ENCODE measurements around the gene GIPC3.

The GIPC3 gene

GRCh38 chr19:3585301-3586126 lies at the start of gene GIPC3:
Gene GIPC3 (plus strand): TSS chr19:3585478. CDS start chr19:3585598, 120 bp downstream.
- no peak for DNase-seq

GRCh38 chr19:3535563-3535965 lies 49.7 kb upstream of the GIPC3 start:
- DNase-seq, result no peak

GRCh38 chr19:3535981-3536380 lies 49.3 kb upstream of the GIPC3 start:
- DNase-seq, result no peak

DNA sequence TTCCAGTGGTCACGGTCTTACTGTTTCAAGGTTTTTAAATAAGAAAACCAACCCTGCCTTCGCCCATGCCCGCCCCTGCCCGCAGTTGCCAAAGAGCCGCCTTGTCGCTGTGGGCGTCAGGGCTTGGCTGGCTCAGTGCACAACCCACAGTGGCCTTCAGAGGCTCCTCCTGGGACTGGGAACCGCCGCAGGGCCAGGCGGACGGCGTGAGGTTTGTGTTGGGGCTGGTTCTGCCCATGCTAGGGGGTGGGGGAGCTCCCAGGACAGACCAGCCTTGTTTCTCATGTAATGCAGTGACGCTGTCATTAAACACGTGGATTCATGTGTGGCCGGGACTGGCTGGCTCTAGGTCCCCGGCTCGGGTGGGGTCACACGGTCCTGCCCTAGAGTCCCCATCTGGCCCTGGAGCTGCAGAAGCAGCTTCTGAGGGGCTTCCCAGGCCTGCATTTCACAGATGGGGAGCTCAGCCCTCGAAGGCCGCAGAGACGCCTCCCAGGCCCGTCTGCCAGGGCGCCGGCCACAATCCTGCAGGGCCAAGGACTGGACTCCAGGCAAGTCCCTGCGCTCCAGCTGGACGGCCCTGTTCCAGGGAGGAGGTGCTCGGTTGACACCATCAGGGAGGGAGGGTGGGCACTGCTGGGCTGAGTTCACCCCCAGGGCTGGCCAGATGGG lies 48.7 kb upstream of the GIPC3 start:
- no peak for DNase-seq

GRCh38 chr19:3537101-3537437 lies 48.2 kb upstream of the GIPC3 start:
- DNase-seq, result no peak

GRCh38 chr19:3537438-3538240 lies 47.6 kb upstream of the GIPC3 start:
- DNase-seq, result no peak

DNA sequence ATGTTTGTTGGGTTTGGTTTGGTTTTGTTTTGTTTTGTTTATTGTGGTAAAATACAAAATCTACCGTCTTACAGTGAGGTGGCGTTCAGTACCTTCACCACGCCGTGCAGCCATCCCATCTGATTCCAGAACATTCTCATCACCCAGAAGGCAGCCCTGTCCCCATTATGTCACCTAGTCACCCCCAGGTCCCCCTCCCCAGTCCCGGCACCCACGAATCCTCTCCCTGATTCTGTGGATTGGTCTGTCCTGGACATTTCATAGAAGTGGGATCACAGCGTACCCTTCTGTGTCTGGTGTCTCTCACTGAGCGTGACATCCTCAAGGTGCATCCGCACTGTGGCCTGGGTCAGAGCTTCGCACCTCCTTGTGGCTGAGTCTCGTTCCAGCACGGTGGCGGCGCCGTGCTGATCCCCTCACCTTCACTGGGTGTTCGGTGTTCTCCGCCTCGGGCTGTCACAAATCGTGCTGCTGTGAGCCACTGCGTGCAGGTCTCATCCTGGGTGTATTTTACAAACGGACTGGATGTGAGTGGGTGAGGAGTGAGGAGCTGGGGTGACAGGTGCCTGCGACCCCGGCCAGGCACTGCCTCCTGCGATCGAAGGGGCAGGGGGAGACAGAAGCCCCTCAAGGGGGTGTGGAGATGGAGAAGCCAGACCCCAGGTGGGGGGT lies 46.9 kb upstream of the GIPC3 start:
- no peak for DNase-seq

- DNase-seq, result no peak
Measured at GRCh38 chr19:3538965-3539755, 46.1 kb upstream of the GIPC3 start, which contains the start of gene TEKTIP1. Gene TEKTIP1 (plus strand): TSS chr19:3539174. CDS start chr19:3539178, 4 bp downstream.

GRCh38 chr19:3539756-3540118 lies 45.5 kb upstream of the GIPC3 start:
- DNase-seq, result no peak

DNA sequence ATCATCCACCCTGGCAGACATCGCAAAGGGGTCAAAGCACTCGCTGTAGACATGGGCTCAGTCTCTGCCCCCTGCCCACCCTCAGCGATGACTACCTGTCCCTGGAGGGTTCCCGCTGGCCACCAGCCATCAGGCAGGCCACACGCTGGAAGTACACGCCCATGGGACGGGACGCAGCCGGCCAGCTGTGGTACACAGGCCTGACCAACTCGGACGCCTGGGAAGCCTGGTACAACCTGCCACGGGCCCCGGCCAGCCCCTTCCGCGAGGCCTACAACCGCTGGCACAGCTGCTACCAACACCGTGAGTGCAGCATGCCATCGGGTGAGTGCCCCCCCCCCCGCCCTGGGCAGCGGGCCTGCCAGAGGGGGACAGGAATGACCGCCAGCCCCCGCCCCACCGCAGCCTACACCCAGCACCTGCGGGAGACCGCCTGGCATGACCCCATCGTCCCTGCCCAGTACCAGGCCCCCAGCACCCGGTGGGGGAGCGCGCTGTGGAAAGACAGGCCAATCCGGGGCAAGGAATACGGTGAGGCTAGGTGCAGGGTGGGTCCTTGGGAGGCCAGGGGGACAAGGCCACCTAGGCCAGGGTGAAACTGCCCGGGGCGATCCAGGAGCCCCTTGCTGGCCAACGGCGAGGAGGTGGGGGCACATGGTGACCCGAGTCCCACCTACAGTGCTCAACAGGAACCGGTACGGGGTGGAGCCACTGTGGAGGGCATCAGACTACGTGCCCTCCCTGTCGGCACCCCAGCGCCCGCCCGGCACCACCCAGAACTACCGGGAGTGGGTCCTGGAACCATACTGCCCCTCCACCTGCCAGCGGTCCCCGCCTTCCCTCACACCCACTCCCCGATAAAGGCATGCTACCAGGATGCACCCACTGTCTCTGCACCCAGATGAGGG lies 41.9 kb upstream of the GIPC3 start:
- no peak for DNase-seq

- no peak for DNase-seq
Measured at GRCh38 chr19:3544058-3544376, 41.3 kb upstream of the GIPC3 start.

- DNase-seq, result peak; percentile 95
Measured at GRCh38 chr19:3544742-3545668, 40.3 kb upstream of the GIPC3 start.

DNA sequence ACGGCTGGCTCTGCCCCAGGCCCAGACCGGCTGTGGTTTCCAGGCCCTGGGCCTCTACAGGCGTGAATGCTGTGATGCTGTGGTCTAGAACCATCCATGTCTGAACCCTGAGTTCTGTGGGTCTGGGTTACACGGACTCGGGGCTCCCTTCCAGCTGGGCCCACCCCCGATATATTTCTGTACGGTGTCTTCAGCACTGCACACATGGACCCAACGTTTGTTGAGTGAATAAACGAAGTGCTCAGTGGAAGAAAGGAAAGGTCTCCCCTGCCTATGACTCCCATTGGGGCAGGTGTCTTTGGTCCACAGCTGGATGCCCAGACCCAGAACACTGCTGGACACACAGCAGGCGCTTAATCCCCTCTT lies 39.6 kb upstream of the GIPC3 start:
- no peak for DNase-seq

DNA sequence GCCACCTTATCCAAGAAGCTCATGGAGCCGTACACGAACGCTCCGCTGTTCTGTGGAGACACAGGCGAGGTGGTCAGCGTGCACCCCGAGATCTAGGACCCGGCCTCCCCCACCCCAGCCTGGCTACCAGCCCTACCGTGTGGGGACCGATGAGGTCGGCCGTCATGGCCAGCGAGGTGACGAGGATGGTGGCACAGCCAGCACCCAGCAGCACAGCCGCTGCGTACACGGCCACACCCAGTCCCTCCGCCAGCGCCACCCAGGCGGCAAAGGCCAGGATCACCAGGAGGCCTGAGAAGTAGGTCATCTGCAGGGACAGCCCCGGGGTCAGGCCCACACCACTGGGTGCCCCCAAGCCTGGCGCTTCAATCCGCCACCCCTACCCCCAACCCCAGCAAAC lies 39.2 kb upstream of the GIPC3 start:
- no peak for DNase-seq

- peak; percentile 71 for DNase-seq
Measured at GRCh38 chr19:3547301-3547731, 38.0 kb upstream of the GIPC3 start.

- no peak for DNase-seq
Measured at GRCh38 chr19:3547767-3548282, 37.5 kb upstream of the GIPC3 start.

DNA sequence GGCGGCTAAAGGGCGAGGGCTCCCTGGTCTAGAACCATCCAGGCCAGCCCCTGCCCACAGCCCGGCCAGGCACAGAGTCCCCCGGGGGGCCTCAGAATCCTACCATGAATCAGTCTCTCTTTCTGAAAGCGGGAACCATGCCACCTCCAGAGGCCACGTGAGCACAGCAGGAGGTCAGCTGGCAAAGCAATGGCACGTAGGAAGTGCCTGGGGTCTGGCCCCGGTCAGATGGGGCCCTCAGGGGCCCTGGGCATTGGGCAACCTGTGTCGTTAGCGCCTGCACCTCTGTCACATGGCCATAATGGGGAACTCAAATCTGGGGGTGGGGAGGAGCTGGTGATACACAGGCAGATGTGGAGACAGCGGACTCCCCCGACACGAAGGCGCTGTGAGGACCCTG lies 36.7 kb upstream of the GIPC3 start:
- no peak for DNase-seq

DNA sequence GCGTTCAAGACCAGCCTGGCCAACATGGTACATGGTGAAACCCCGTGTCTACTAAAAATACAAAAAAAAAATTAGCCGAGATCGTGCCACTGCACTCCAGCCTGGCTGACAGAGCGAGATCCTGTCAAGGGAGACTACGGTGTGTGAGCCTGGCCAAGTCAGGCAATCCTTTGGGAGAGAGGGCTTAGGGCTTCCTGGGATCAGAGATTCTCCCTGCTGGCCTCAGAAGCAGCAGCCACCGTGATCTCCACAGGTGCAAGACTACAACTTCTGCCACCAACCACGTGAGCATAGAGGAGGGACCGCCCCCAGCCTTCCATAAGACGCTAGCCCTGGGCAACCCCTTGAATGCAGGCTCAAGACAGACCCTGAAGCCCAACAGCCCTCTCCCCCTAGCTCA lies 35.5 kb upstream of the GIPC3 start:
- DNase-seq, result no peak

DNA sequence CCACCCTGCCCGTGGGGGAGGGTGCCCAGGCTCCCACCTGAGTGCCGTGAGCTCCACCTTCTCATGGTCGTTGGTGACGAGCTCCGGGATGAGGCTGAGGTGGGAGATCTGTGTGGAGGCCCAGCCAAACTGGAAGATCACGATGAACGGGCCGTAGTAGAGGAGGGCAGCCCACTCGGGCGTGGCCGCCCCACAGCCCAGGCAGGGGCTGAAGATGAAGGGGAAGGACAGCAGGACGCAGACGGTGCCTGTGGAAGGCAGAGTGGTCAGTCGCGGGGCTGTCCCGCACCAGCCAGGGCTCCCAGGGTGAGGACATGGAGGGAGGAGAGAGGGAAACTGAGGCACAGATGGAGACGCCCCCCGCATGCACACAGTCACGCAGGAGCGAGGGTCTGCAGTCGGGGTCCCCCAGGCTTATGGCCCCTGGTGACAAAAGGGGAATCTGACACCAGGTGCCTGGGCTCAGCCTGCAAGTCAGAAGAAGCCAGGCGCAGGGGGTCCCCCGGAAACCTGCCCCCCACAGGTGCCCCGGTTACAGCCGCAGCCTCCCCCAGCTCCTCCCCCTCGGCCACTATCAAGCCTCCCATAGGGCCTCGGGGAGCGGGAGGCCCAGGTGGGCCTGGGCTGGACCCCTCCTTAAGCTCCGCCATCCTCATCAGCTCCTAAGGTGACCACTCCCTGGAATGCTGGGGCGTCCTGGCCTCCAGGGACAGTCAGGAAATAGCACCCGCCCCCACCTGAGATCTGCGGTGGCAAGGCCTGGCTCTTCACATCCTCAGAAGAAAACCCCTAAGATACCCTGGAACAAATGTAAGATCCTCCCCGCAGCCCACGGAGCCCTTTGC lies 34.1 kb upstream of the GIPC3 start:
- no peak for DNase-seq
